Measurements from ENCODE around the gene IGSF3. TPM values are rescaled to one million over a fixed set of nuclear protein-coding genes. Genes with fewer than 3 reads are reported as not detected.
A peak's percentile ranks its signal among the peaks of the same experiment; 100 is the strongest.

IGSF3 gene
- total RNA-seq, 2 experiments from 2014 or later, result 0.03 to 0.91 TPM

- H3K27ac Mint-ChIP-seq, result no peak overlapping the region
- no peaks in the 10 kb centered on the region for H3K9me3 Mint-ChIP-seq (ENCODE audit: low read depth)
- no peaks in the 10 kb centered on the region for H3K4me1 Mint-ChIP-seq
- no peak overlapping the region for H3K4me3 Mint-ChIP-seq
- H3K36me3 Mint-ChIP-seq, result no peaks in the 10 kb centered on the region
- ATAC-seq (no peak), DNase-seq (no peak)
- CTCF ChIA-PET, result interaction anchor here (1.0 kb wide), 1 partner anchor 85 kb away, joined by 3 read pairs; no protein-coding TSS in a partner anchor
- peaks cover 28% of the 10 kb centered on the region for H3K27me3 Mint-ChIP-seq
Observed at GRCh38 chr1:116679828-116680628, 12.5 kb upstream of the IGSF3 start.

- ATAC-seq, result no peak
- no peaks in the 10 kb centered on the region for H3K36me3 Mint-ChIP-seq
- H3K27me3 Mint-ChIP-seq, result peaks cover 33% of the 10 kb centered on the region
- CTCF ChIA-PET, result interaction anchor here (1.0 to 2.0 kb wide), 2 partner anchors 11 to 84 kb away, joined by 3 to 8 read pairs; partner anchors contain the start of gene IGSF3
- H3K27ac Mint-ChIP-seq, result no peak overlapping the region
- no peaks in the 10 kb centered on the region for H3K9me3 Mint-ChIP-seq (ENCODE audit: low read depth)
- H3K4me3 Mint-ChIP-seq, result no peak overlapping the region
- no peak for DNase-seq
- no peaks in the 10 kb centered on the region for H3K4me1 Mint-ChIP-seq
Observed at GRCh38 chr1:116679091-116679827, 11.7 kb upstream of the IGSF3 start.

DNA sequence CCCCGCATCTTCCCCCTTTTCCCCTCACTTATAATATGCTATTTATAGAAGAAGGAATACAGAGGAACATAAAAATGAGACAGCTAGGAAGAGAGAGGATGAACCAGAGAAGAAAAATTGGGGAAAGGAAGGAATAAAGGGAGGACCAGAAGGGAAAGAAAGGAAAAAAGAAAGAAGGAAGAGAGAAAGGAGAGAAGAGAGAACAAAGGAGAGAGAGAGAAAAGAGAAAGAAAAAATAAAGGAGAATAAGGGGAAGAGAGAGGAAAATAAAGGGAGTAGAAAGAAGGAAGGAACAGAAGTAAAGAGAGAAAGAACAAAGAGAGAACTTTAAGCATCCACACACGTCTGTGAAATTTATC lies 11.2 kb upstream of the IGSF3 start:
- no peak for DNase-seq
- H3K27me3 Mint-ChIP-seq, result peaks cover 38% of the 10 kb centered on the region
- CTCF ChIA-PET, result interaction anchor here (1.6 to 2.0 kb wide), 2 partner anchors 11 to 104 kb away, joined by 4 to 8 read pairs; partner anchors contain the start of gene IGSF3
- H3K4me3 Mint-ChIP-seq, result no peak overlapping the region
- ATAC-seq, result no peak
- no peaks in the 10 kb centered on the region for H3K4me1 Mint-ChIP-seq
- H3K9me3 Mint-ChIP-seq (ENCODE audit: low read depth), result no peaks in the 10 kb centered on the region
- no peak overlapping the region for H3K27ac Mint-ChIP-seq
- no peaks in the 10 kb centered on the region for H3K36me3 Mint-ChIP-seq

GRCh38 chr1:116677474-116678062 lies 10.0 kb upstream of the IGSF3 start:
- Mint-ChIP-seq H3K9me3 (ENCODE audit: low read depth) (no peaks in the 10 kb centered on the region), H3K4me1 (peaks cover 1% of the 10 kb centered on the region), H3K36me3 (no peaks in the 10 kb centered on the region), H3K27me3 (peaks cover 45% of the 10 kb centered on the region), H3K27ac (no peak overlapping the region), H3K4me3 (no peak overlapping the region)
- CTCF ChIA-PET, result interaction anchor here (0.6 to 2.0 kb wide), 3 partner anchors 9 to 451 kb away, joined by 3 to 8 read pairs (median 4); partner anchors contain the start of gene IGSF3
- DNase-seq (no peak), ATAC-seq (no peak)

DNA sequence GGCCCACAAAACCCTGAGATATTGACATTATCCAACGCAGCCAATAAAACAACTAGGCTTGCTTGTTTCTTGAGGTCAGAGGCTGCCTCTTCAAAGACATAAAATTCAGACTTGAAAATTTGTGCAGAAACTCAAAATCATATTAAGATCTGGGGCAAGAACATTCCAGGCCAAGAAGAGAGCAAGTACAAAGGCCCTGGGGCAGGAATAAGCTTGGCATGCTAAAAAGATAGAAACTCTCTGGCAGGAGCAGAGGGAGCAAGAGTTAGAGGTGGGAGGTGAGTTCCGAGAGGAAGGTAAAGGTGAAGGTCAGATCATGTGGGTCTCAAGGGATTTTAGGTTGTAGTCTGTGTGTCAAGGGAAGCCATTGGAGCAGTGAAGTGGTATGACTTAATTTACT lies 8.8 kb upstream of the IGSF3 start:
- H3K4me1 Mint-ChIP-seq, result peaks cover 1% of the 10 kb centered on the region
- CTCF ChIA-PET, result no interaction called here
- H3K36me3 Mint-ChIP-seq, result no peaks in the 10 kb centered on the region
- no peak for DNase-seq
- no peak overlapping the region for H3K27ac Mint-ChIP-seq
- no peak overlapping the region for H3K4me3 Mint-ChIP-seq
- no peak for ATAC-seq
- H3K9me3 Mint-ChIP-seq (ENCODE audit: low read depth), result no peaks in the 10 kb centered on the region
- H3K27me3 Mint-ChIP-seq, result peaks cover 51% of the 10 kb centered on the region

- DNase-seq, result no peak
- CTCF ChIA-PET, result interaction anchor here (0.6 kb wide), 1 partner anchor 694 kb away, joined by 3 read pairs; no protein-coding TSS in a partner anchor
- H3K4me1 Mint-ChIP-seq, result peaks cover 1% of the 10 kb centered on the region
- no peaks in the 10 kb centered on the region for H3K9me3 Mint-ChIP-seq (ENCODE audit: low read depth)
- H3K27me3 Mint-ChIP-seq, result peaks cover 60% of the 10 kb centered on the region
- H3K4me3 Mint-ChIP-seq, result no peak overlapping the region
- no peaks in the 10 kb centered on the region for H3K36me3 Mint-ChIP-seq
- H3K27ac Mint-ChIP-seq, result no peak overlapping the region
- ATAC-seq, result no peak
Observed at GRCh38 chr1:116674751-116675150, 7.2 kb upstream of the IGSF3 start.

DNA sequence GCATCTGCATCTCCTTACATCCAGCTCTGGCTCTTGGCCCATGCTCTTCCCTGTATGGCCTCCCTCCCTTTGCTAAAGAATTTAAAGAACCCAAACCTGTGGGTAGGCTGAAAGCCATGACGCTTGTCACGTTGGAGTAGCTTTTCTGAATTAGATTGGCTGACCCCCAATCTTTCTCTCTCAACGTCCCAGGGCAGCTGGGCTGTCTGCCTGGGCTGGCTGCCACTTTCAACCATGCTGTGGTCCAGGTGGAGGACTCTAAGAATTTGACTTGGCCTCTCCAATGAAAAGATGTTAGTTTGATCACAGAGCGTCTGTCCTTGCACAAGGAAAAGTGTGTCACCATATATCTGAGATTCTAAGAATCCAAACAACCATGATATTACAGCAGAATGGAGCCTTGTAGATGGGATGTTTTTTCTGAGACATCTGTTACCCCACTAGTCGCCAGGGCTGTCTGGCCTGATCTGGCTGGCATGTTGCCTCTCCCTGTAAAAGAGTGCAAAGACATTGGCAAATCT lies 6.5 kb upstream of the IGSF3 start:
- ATAC-seq (no peak), DNase-seq (no peak)
- CTCF ChIA-PET, result interaction anchor here (2.7 kb wide), 1 partner anchor 100 kb away, joined by 16 read pairs; no protein-coding TSS in a partner anchor
- Mint-ChIP-seq H3K4me3 (no peak overlapping the region), H3K27ac (no peak overlapping the region), H3K36me3 (no peaks in the 10 kb centered on the region), H3K9me3 (ENCODE audit: low read depth) (no peaks in the 10 kb centered on the region), H3K27me3 (peaks cover 61% of the 10 kb centered on the region), H3K4me1 (peaks cover 1% of the 10 kb centered on the region)

- H3K27ac Mint-ChIP-seq, result no peak overlapping the region
- DNase-seq (no peak), ATAC-seq (no peak)
- CTCF ChIA-PET, result interaction anchor here (0.7 to 2.7 kb wide), 10 partner anchors 10 to 457 kb away, joined by 3 to 16 read pairs (median 4); no protein-coding TSS in a partner anchor
- no peaks in the 10 kb centered on the region for H3K36me3 Mint-ChIP-seq
- peaks cover 4% of the 10 kb centered on the region for H3K4me1 Mint-ChIP-seq
- H3K27me3 Mint-ChIP-seq, result peaks cover 60% of the 10 kb centered on the region
- no peaks in the 10 kb centered on the region for H3K9me3 Mint-ChIP-seq (ENCODE audit: low read depth)
- no peak overlapping the region for H3K4me3 Mint-ChIP-seq
Observed at GRCh38 chr1:116671912-116672311, 4.4 kb upstream of the IGSF3 start.

DNA sequence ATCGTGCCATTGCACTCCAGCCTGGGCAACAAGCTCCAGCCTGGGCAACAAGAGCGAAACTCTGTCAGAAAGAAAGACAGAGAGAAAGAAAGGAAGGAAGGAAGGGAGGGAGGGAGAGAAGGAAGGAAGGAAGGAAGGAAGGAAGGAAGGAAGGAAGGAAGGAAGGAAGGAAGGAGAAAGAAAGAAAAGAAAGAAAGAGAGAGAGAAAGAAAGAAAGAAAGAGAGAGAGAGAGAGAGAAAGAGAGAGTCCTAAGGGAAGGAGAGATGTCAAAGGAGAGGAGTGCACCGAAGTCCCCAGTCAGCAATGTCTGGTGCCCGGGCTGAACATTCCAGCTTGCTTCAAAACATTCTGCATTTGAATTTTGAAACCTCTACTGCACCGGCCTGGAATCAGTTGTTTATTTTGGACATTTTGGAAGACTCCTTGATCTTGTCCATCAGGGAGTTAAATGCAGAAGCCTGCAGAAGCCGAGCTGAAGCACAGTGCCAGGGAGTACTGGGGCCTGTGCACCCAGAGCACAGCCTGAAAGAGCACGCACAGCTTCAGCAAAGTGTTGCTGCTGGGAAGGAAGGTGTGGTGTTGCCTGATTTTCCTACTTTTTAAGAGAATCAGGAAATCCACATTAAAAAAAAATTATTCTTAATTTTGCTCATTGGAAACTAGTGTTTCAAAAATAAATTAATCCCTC lies 3.7 kb upstream of the IGSF3 start:
- DNase-seq (no peak), ATAC-seq (no peak)
- Mint-ChIP-seq H3K4me1 (peaks cover 11% of the 10 kb centered on the region), H3K36me3 (no peaks in the 10 kb centered on the region), H3K27me3 (peaks cover 61% of the 10 kb centered on the region), H3K9me3 (ENCODE audit: low read depth) (no peaks in the 10 kb centered on the region), H3K4me3 (no peak overlapping the region), H3K27ac (no peak overlapping the region)
- CTCF ChIA-PET, result interaction anchor here (0.7 to 2.7 kb wide), 7 partner anchors 10 to 457 kb away, joined by 3 to 16 read pairs (median 4); no protein-coding TSS in a partner anchor

- Mint-ChIP-seq H3K27ac (no peak overlapping the region), H3K9me3 (ENCODE audit: low read depth) (no peaks in the 10 kb centered on the region), H3K4me1 (peaks cover 13% of the 10 kb centered on the region), H3K36me3 (no peaks in the 10 kb centered on the region), H3K27me3 (peaks cover 69% of the 10 kb centered on the region), H3K4me3 (peak overlapping the region; percentile 56)
- CTCF ChIA-PET, result interaction anchor here (2.8 kb wide), 1 partner anchor 10 kb away, joined by 8 read pairs; no protein-coding TSS in a partner anchor
- DNase-seq (no peak), ATAC-seq (no peak)
Observed at GRCh38 chr1:116668277-116668676, 744 bp upstream of the IGSF3 start.

DNA sequence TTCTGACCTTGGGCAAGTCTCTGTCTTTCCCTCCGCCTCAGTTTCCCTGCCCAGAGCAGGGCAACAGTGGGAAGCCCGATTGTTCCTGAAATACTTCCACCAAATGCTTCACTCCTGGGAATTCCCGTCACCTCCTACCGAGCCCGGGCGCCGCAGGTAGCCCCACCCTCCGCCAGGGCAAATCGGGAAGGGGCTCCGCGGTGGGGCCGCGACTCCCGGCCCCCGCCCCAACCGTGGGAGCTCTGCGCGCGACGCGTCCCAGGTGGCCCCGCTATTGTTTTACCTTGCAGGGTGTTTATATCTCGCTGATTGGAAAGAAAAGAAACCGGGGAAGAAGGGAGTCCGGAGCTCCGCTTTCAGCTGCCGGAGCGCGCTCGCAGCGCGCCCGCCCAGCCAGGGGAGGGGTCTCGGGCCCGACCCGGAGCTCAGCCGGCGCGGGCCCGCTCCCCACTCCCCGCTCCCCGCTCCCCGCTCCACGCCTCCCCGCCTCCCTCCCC lies 407 bp downstream of the IGSF3 start:
- CTCF ChIA-PET, result interaction anchor here (0.6 to 2.8 kb wide), 4 partner anchors 11 to 1281 kb away, joined by 3 to 8 read pairs (median 3); no protein-coding TSS in a partner anchor
- H3K36me3 Mint-ChIP-seq, result no peaks in the 10 kb centered on the region
- peaks cover 11% of the 10 kb centered on the region for H3K4me1 Mint-ChIP-seq
- H3K9me3 Mint-ChIP-seq (ENCODE audit: low read depth), result no peaks in the 10 kb centered on the region
- no peak for DNase-seq
- peak; percentile 46 for ATAC-seq
- peaks cover 70% of the 10 kb centered on the region for H3K27me3 Mint-ChIP-seq
- H3K27ac Mint-ChIP-seq, result no peak overlapping the region
- H3K4me3 Mint-ChIP-seq, result peak overlapping the region; percentile 61
